Measurements from ENCODE around the gene SUSD2.

SUSD2 gene

GRCh38 chr22:24190159-24190540 is 8.9 kb downstream of the SUSD2 start:
- FAIRE-seq (no peak), DNase-seq (ENCODE audit: insufficient read length, low spot score) (no peak)
- TF ChIP-seq, protein P1, sequence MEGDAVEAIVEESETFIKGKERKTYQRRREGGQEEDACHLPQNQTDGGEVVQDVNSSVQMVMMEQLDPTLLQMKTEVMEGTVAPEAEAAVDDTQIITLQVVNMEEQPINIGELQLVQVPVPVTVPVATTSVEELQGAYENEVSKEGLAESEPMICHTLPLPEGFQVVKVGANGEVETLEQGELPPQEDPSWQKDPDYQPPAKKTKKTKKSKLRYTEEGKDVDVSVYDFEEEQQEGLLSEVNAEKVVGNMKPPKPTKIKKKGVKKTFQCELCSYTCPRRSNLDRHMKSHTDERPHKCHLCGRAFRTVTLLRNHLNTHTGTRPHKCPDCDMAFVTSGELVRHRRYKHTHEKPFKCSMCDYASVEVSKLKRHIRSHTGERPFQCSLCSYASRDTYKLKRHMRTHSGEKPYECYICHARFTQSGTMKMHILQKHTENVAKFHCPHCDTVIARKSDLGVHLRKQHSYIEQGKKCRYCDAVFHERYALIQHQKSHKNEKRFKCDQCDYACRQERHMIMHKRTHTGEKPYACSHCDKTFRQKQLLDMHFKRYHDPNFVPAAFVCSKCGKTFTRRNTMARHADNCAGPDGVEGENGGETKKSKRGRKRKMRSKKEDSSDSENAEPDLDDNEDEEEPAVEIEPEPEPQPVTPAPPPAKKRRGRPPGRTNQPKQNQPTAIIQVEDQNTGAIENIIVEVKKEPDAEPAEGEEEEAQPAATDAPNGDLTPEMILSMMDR (IDR thresholded peaks at IDR 0.05; ENCODE audit: insufficient read depth, missing control alignments): no peak

GRCh38 chr22:24190596-24191208 is 9.4 kb downstream of the SUSD2 start:
- FAIRE-seq (no peak), DNase-seq (ENCODE audit: insufficient read length, low spot score) (no peak)
- TF ChIP-seq, protein P1 (IDR thresholded peaks at IDR 0.05; ENCODE audit: insufficient read depth, missing control alignments): no peak

DNA sequence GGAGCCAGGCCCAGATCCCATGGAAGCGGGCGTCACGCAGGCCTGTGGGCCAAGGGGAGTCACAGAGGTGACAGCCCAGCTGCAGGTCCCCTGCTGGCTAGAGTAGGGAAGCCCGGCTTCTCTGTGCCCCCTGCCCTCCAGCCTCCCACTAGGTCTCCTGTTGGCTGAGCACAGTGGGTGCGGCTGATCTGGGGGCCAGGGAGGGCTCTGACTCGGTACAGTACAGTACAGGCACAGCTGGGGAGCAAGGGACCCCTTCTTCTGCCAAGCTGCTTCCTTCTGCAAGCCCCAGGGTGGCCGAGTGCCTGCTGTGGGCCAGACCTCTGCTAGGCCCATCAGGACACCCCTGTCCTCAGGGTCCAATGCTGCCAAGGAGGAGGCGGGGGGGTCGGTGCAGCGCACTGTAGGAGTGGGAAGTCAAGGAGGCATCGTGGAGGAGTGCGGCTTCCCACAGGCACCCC is 10.1 kb downstream of the SUSD2 start:
- FAIRE-seq (no peak), DNase-seq (ENCODE audit: insufficient read length, low spot score) (no peak)
- TF ChIP-seq, protein P1 (IDR thresholded peaks at IDR 0.05; ENCODE audit: insufficient read depth, missing control alignments): no peak

GRCh38 chr22:24191893-24192292 is 10.6 kb downstream of the SUSD2 start:
- TF ChIP-seq, protein P1 (IDR thresholded peaks at IDR 0.05; ENCODE audit: insufficient read depth, missing control alignments): no peak
- FAIRE-seq (no peak), DNase-seq (ENCODE audit: insufficient read length, low spot score) (no peak)

DNA sequence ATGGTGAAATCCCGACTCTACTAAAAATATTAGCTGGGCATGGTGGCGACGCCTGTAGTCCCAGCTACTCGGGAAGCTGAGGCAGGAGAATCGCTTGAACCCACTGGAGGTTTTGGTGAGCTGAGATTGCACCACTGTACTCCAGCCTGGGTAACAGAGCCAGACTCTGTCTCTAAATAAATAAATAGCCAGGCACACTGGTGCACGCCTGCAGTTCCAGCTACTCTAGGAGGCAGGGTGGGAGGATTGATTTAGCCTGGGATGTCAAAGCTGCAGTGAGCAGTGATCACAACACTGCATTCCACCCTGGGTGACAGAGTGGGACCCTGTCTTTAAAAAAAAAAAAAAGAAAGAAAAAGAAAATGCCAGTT is 17.4 kb downstream of the SUSD2 start:
- no peak for FAIRE-seq

GRCh38 chr22:24200619-24201212 is 19.4 kb downstream of the SUSD2 start:
- TF ChIP-seq, protein P1 (IDR thresholded peaks at IDR 0.05; ENCODE audit: insufficient read depth, missing control alignments): no peak
- DNase-seq (ENCODE audit: insufficient read length, low spot score) (no peak), FAIRE-seq (no peak)

More for the DNA sequence above, 17.4 kb downstream of the SUSD2 start:
- TF ChIP-seq, protein P1 (IDR thresholded peaks at IDR 0.05; ENCODE audit: insufficient read depth, missing control alignments): no peak
- no peak for DNase-seq (ENCODE audit: insufficient read length, low spot score)
